GM19239 (cell line): Measurements from ENCODE around the gene EMILIN1.
A peak's percentile ranks its signal among the peaks of the same experiment; 100 is the strongest.

ENCODE experiments used
- DNase-seq: peaks from one replicate; pipeline ENCODE4 v3.0.0; 2011; ENCODE audit warnings: low spot score; ENCODE audit not compliant: insufficient read length
- FAIRE-seq: peaks from 2 replicates; lab custom pipeline; 2011; peaks lifted over from hg19 to GRCh38; lab: Jason Lieb, UNC

EMILIN1 gene

DNA sequence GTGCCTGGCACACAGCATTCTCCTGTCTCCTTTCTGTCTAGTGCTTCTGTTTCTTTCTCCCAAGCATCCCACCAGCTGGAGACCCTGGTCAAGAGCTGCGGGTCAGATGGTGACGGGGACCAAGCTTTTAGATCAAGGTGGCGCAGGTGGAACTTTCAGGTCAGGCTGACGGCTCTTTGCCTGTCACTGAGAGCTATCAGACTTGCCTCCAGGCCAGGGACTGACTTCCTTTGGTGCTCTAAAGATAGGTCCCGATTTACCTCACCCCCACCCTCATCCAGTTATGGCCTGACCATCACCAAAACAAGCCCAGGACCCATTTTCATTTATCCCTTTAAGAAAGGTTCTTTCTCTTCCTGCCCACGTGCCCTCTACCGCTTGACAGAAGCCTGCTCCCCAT is 1.2 kb upstream of the EMILIN1 start:
- DNase-seq (no peak), FAIRE-seq (no peak)

GRCh38 chr2:27079233-27080139 is 1.1 kb downstream of the EMILIN1 start:
- DNase-seq (no peak), FAIRE-seq (no peak)

GRCh38 chr2:27080140-27080469 is 1.7 kb downstream of the EMILIN1 start:
- FAIRE-seq (no peak), DNase-seq (no peak)

GRCh38 chr2:27080603-27080936 is 2.2 kb downstream of the EMILIN1 start:
- no peak for DNase-seq
- FAIRE-seq: no peak

- DNase-seq: no peak
- FAIRE-seq: no peak
Measured at GRCh38 chr2:27081984-27082772, 3.8 kb downstream of the EMILIN1 start.

DNA sequence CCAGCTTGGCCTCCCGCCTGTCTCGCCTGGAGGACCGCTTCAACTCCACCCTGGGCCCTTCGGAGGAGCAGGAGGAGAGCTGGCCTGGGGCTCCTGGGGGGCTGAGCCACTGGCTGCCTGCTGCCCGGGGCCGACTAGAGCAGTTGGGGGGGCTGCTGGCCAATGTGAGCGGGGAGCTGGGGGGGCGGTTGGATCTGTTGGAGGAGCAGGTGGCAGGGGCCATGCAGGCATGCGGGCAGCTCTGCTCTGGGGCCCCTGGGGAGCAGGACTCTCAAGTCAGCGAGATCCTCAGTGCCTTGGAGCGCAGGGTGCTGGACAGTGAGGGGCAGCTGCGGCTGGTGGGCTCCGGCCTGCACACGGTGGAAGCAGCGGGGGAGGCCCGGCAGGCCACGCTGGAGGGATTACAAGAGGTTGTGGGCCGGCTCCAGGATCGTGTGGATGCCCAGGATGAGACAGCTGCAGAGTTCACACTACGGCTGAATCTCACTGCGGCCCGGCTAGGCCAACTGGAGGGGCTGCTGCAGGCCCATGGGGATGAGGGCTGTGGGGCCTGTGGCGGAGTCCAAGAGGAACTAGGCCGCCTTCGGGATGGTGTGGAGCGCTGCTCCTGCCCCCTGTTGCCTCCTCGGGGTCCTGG is 4.5 kb downstream of the EMILIN1 start:
- no peak for FAIRE-seq
- DNase-seq: no peak

DNA sequence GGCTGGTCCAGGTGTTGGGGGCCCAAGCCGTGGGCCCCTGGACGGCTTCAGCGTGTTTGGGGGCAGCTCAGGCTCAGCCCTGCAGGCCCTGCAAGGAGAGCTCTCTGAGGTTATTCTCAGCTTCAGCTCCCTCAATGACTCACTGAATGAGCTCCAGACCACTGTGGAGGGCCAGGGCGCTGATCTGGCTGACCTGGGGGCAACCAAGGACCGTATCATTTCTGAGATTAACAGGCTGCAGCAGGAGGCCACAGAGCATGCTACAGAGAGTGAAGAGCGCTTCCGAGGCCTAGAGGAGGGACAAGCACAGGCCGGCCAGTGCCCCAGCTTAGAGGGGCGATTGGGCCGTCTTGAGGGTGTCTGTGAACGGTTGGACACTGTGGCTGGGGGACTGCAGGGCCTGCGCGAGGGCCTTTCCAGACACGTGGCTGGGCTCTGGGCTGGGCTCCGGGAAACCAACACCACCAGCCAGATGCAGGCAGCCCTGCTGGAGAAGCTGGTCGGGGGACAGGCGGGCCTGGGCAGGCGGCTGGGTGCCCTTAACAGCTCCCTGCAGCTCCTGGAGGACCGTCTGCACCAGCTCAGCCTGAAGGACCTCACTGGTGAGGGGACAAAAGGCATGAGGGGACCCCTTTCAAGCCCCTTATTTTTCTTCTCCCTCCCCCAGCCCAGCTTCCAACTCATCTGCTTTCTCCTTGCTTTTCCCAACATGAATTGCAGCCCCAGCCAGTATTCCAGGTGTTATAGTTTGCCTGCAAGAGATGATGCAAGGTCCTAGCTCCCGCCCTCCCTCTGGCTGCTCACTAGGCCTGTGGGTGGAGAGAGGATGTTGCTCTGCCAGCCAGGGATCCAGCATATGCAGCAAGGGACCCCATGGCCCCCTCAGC is 5.2 kb downstream of the EMILIN1 start:
- no peak for DNase-seq
- FAIRE-seq: no peak

DNA sequence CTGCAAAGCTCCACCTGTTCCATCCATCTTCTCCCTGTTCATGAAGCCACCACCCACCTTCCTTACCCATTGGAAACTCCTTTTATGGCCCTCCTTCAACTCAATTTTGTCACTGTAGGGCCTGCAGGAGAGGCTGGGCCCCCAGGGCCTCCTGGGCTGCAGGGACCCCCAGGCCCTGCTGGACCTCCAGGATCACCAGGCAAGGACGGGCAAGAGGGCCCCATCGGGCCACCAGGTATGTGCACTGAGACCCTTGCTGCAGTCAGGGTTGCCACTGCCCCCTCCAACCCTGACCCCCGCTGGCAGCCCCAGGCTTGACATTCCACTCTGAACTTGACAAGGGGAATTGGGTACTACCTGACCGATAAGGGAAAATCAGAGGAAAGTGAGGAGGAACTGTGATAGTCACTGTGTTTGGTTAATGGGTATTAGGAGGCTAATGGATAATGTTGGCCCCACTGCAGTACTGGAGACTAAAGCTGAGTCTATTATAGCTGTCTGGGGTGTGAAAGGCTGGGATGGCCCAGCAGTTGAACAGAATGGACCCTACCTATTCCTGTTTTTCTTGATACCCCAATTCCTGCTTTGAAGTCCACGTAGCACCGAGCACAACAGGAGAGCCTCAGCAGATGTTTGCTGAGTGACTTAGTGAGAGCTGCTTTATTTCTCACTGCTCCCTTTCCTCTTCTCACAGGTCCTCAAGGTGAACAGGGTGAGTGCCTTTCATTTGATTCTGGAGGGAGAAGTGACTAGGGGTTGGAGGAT is 6.1 kb downstream of the EMILIN1 start:
- FAIRE-seq (no peak), DNase-seq (no peak)

DNA sequence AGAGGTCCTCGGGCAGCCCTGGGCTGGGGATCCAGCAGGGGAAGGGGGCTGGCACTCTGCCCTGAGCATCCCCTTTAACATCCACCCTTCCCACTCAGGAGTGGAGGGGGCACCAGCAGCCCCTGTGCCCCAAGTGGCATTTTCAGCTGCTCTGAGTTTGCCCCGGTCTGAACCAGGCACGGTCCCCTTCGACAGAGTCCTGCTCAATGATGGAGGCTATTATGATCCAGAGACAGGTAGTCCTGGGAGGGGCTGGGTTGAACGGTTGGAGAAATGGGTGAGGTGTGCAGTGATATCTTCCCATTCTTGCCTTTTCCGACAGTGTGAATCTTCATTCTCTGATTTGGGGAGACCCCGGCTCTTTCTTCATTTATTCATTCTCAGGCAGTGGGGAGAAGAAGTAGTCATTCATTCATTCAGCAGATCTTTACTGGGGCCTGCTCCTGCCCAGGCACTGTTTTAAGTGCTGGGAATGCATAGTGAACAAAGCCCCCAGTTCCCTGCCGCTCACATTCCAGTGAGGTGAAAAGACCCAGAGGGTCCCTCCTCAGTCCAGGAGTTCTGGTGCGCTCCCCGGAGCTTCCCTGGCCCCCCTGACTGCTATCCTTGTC is 6.8 kb downstream of the EMILIN1 start:
- no peak for FAIRE-seq
- DNase-seq: no peak

DNA sequence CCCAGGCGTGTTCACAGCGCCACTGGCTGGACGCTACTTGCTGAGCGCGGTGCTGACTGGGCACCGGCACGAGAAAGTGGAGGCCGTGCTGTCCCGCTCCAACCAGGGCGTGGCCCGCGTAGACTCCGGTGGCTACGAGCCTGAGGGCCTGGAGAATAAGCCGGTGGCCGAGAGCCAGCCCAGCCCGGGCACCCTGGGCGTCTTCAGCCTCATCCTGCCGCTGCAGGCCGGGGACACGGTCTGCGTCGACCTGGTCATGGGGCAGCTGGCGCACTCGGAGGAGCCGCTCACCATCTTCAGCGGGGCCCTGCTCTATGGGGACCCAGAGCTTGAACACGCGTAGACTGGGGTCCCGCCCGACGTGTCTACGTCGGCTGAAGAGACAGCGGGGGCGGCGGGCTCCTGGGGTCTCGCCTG is 7.3 kb downstream of the EMILIN1 start:
- peak; percentile 42 for FAIRE-seq
- DNase-seq: no peak

DNA sequence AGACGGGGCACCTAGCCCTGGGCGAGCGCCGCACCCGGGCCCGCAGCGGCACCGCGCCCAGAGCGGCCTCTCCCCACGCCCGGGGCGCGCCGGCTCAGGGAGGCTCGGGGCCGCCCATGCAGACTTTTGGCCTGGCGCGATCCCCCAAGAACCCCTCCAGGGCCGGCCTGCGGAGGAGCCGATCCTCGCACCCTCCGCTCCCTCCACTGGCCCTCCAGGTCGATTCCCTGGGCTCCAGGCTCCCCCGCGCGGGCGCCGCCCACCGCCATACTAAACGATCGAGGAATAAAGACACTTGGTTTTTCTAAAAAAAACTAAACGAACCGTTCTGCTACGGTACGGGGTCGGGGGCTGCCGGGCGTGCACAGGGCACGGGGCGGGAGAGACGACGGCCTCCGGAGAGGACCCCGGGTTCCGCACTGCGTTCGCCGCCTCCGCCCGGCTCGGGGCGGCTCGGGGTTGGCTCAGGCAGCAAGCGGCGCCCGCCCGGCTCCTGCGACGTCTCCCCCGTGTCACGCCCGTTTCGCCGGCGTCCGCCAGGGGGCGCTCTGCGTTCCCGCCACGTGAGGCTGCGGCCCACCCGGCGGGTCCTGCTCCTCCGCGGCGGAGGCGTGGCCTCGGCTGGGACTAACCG is 7.8 kb downstream of the EMILIN1 start:
- FAIRE-seq: no peak

GRCh38 chr2:27086724-27087593 is 8.5 kb downstream of the EMILIN1 start, which contains the start of gene KHK:
KHK (plus strand) TSS chr2:27086772; CDS start chr2:27087260, 488 bp downstream.
- no peak for DNase-seq
- FAIRE-seq: peak; percentile 88

More for the DNA sequence above, 7.8 kb downstream of the EMILIN1 start:
- DNase-seq: peak; percentile 95

GRCh38 chr2:27087823-27088410 is 9.5 kb downstream of the EMILIN1 start:
- no peak for FAIRE-seq
- DNase-seq: no peak

DNA sequence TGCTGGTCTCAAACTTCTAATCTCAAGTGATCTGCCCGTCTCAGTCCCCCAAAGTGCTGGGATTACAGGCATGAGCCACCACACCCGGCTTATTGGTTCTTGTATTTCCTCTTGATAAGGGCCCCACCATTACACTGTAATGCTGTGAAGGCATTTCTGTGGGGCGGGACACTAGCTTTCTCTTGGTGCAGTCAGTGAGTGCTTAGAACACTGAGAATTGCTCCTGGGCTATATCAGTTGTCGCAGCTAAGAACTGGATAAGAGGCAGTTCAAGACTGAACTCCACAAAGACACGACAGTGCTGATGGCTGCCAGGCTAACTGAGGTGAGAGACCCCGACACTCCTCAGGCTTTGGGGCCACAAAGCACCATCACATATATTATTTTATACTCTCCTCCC is 10.2 kb downstream of the EMILIN1 start:
- FAIRE-seq (no peak), DNase-seq (no peak)

DNA sequence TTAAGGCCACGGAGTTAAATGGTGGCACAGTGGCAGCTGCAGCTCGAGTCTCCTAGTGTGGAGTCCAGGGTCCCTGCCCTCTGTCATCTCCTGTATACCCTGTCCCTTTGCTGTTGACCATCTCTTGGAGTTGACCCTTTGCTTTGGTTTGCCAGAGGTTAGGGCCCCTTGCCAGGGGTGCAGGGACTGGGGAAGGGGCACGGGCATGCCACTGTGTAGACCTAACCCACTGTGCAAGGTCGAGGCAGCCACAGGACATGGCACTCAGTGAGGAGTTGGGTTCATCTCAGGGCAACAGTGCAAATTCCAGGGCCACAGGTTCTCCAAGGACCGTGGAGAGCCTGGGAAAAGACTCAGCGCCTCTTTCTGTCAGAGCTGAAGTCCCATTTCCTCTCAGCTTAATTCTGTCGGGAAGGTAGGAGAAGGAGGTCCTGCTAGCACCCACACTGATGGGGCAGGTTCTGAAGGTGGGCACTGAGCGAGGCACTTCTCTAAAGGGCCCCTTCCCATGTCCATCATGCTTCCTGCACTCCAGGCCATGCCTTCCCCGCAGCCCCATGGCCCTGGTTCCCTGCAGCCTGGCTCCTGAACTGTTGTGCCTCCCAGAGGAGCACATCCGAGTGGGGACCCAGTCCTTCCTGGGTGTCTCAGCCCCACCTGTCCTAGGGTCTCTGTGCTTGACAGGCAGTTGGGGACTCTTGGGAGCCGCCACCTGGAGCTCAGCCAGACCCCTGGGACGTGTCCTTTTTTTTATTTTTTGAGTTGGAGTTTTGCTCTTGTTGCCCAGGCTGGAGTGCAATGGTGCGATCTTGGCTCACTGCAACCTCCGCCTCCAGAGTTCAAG is 10.9 kb downstream of the EMILIN1 start:
- no peak for FAIRE-seq
- no peak for DNase-seq
